Activated CD4-positive, alpha-beta T cell treated with anti-CD3 and anti-CD28 coated beads, Interleukin-2, amount 50 U/mL, for 16 hours (primary cell): ENCODE data around the gene CPEB1.
"Not testable (repeated sequence)": the region's sequence is repeated elsewhere in the genome, so short reads cannot be mapped to it uniquely, and the experiment has no call there.

Experiments
- DNase-seq: peaks from one replicate; pipeline ENCODE4 v3.0.0-alpha.2; 2020

CPEB1 gene

DNA sequence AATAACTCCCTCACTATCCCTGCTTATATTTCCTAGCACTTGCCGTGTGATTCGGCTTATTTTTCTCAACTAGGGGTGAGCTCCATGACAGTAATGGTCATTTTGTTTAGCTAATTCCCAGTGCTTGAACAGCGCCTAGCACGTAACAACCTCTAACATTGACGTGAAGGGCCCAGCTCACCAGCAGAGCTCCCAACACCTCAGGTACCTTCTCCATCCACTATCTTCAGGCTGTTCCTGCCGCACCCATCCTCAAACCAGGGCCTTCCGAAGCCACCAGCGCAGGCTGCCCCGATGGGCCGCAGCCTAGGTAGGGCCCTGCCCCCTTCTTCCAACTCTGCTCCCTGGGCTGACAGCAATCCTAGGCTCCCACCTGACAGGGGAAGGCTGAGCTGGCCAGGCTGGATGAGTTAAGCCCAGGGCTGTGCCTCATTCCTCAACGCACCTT lies 106.2 kb downstream of the CPEB1 start:
- DNase-seq: no peak

DNA sequence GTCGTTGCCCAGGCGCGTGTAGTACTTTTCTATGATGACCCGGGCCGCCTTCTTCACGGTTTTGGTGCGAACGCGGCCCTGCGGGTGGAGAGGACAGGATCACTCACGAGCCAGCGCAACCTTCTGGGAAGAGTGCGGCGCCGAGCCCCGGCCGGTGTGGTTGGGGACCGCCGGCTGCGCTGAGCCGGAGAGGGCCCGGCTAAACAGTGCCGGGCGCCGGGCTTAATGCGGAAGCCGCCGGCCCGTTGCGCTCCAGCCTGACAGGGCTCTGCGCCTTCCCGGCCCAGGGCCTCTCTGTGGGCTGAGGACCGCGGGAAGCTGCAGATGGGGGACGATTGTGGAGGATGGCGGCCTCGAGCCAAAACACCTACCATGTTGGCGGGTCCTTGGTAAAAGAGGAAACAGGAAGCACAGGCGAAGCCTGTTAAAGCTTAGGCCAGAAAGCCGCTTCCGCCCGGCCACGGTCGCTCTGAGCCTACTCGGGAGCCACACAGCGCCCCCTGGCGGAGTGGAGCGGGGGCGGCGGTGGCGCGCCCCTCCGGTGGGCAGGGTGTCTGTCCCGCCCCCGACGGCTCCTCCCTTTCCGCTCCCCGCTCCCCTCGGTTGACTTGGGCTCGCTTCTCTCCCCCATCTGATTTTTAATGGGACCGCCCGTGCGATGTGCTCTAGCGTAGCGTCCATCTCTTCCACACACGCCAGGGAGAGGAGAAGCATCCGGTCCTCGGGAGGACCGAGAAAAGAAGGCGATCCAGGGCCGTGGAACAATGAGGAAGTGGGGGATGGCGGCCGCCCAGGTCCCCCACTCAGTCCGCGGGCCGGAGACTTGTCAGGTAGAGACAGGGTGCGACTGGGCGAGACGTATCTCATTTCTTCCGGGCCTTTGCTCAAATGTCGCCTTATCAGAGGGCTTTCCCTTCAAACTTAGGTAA lies 106.8 kb downstream of the CPEB1 start, which contains the start of gene RPS17:
TSS of gene RPS17 (minus strand) at position 403 of the 929 bp plus-strand sequence. CDS start at position 374, 29 bp downstream.
- DNase-seq: peak; percentile 97

DNA sequence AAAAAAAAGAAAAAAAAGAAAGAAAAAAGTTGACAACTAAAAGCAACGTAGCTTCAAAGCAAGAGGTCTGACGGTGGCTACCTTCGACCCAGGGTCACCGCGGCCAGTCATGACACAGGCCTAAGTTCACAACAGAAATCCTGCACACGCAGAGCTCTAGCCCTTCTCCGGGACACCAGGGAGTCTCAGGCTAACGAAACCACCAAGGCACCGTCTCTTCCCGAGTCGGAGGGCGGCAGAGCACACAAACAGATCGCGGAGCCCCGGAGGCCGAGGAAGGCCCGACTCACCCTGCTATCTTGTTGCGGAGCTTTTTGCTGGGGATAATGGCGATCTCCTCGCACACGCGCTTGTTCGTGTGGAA lies 107.5 kb downstream of the CPEB1 start:
- DNase-seq: peak; percentile 14

DNA sequence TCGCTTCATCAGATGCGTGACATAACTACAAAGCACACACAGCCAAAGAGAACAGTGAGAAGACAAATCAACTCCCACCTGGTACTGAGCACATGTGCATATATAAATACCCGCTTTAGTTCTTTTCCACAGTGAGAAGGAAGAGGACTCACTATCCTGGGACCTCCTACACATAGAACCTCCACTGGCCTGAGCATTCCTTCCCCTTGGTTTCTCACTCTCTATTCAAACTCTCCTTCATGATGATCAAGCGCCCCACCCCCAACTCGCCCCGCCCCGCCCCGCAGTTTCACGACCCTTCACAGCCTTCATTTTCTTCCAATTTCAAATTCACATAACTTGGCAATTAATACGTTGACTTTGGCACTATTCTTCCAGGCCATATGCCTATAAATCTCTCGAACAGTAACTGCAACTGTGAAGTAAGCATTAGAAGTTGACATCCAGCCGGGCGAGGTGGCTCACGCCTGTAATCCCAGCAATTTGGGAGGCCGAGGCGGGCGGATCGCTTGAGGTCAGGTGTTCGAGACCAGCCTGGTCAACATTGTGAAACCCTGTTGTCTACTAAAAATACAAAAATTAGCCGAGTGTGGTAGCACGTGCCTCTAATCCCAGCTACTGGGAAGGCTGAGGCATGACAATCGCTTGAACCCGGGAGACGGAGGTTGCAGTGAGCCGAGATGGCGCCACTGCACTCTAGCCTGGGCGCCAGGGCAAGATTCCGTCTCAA lies 108.0 kb downstream of the CPEB1 start:
- peak; percentile 15 for DNase-seq

DNA sequence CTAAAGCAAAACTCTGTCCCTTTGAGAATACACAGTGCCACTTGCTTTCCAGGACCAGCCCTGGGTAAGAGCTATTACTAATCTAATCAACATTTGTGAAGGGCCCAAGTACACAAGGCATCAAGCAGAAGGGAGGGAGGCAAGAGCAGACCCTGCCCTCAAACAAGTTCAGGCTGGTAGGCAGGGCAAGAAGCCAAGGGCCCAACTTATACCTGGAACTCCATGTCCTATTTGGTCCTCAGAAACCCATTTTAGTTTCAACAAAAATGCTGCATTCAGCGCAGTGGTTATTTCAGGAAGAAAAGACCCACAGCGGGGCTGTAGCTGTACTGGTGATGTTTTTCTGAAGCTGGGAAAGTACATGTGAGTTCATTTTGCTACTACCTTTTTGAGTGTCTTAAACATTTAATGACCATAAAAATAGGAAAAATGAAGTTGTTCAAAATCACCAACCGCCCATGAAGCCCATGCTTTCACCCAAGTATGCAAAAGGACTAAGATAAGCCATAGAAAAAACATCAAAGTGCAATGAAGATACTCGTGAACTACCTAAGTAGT lies 109.7 kb downstream of the CPEB1 start:
- no peak for DNase-seq

DNA sequence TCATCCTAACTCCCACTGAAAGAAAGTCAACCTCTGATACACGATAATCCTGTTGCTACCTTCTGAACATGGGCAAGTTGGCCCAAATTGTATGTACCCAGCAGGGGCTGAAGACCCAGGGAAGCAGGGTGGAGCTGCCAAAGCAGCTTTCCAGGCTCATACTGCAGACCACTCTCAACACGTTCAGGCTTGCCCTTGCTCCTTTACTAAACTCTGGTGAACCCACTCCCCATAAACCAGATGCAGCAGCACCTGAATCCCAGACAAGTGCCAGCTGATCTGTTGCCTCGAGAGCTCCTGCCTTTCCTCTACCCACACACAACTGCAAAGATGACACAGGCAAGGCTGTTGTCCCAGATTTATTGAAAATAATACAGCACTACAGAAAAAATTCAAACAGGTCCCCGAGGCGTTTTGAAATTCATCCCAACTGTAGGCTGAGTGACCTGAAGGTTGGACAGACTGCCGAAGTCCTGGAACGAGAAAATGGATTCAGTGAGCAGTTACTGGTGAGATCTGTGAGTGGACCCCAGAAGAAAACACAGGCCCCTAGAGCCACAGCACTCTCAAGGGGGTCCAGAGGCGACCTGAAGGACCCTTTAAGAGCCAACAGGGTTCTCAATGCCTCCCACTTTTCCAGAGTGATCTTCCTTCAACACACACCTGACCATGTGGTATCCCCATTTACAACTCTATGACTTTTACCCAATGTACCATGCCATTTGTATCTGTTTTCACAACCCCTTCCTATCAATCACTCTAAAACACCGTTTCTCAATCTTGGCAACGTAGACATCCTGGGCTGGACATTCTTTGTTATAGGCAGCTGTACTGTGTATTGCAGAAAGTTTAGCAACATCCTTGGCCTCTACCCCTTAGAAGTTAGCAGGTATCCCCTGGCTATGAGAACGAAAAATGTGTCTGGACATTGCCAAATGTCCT lies 110.5 kb downstream of the CPEB1 start:
- DNase-seq: no peak

DNA sequence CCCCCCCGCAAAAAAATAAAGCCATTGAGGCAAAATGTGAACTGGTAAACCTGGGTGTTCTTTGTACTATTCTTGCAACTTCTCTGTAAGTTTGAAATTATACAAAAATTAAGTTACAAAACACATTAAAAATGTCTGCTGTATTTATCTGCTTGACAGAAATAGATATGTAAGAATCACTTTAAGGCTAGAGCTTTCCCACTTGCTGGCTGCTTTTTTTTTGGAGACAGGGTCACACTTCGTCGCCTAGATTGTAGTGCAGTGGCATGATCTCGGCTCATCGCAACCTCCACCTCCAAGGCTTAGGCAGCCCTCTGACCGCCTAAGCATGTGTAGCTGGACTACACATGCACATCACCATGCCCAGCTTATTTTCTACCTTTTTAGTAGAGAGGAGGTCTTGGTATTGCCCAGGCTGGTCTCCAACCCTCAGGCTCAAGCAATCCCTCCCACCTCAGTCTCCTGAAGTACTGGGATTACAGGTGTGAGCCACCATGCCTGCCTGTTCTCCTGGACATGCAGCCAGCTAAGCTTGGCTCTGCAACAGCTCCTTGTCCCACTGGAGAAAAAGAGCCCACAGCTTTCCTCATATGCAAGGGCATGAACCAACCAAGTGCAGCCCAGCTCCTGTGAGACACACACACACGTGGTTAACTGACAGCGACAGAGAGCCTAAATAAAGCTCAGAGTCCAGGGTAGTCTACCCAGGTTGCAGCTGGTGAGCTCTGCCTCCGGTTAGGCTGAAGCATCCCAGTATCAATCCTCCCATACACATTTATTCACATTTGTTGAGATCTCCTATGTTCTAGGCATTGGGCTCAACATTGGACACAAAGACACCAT lies 111.4 kb downstream of the CPEB1 start:
- no peak for DNase-seq

DNA sequence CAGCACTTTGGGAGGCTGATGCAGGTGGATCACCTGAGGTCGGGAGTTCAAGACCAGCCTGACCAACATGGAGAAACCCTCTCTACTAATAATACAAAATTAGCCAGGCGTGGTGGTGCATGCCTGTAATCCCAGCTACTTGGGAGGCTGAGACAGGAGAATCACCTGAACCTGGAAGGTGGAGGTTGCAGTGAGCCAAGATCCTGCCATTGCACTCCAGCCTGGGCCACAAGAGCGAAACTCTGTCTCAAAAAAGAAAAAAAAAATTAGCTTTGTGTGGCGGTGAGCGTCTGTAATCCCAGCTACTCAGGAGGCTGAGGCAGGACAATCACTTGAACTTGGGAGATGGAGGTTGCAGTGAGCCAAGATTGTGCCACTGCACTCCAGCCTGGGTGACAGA lies 112.0 kb downstream of the CPEB1 start:
- not testable (repeated sequence) for DNase-seq

DNA sequence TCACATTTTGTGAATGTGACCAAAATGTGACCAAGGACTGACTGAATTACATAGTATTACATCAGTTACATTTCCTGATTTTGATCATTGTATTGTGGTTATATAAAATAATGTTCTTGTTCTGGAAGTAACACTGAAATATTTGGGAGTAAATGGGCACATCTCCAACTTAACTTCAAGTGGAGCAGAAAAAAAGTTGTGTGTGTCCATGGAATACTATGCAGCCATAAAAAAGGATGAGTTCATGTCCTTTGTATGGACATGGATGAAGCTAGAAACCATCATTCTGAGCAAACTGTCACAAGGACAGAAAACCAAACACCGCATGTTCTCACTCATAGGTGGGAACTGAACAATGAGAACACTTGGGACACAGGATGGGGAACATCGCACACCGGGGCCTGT lies 112.7 kb downstream of the CPEB1 start:
- peak; percentile 20 for DNase-seq

DNA sequence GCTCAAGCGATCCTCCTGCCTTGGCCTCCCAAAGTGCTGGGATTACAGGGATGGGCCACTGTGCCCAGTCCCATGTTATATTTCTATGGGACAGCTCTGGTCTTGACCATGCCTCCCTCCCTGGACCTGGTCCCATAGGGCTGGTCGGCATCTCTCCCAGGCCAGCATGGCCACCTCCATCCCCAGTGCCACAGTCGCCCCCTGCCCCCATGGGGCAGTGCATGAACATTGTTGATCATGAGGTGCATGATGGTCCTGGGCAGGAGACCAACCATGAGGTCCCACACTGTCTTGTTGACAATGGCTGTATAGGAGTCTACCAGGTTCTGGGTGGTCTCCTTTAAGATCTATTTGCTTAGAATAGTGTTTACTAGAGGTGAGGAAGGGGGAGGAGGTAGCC lies 113.4 kb downstream of the CPEB1 start:
- DNase-seq: no peak

DNA sequence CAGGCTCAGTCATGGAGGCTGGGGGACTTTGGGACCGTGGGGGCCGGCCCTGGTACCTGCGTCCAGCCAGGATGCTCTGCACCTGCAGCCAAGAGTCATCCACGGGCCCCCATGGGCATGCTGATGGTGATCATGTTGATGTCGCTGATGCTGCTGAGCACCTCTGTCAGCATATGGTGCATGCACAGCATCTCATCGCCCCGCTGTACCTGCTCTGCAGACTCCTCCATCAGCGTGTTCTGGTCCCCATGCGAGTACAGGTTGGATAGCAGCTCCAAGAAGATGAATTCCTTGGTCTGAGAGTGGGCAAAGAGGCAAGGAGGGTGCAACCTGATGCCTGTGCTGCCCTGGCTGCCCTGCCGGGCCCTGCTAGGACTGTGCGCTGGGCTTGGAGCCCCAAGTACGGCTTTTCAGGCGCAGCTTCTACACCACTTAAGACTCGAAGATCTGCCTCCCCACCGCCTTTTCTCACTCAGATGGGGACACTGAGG lies 114.1 kb downstream of the CPEB1 start:
- DNase-seq: no peak

DNA sequence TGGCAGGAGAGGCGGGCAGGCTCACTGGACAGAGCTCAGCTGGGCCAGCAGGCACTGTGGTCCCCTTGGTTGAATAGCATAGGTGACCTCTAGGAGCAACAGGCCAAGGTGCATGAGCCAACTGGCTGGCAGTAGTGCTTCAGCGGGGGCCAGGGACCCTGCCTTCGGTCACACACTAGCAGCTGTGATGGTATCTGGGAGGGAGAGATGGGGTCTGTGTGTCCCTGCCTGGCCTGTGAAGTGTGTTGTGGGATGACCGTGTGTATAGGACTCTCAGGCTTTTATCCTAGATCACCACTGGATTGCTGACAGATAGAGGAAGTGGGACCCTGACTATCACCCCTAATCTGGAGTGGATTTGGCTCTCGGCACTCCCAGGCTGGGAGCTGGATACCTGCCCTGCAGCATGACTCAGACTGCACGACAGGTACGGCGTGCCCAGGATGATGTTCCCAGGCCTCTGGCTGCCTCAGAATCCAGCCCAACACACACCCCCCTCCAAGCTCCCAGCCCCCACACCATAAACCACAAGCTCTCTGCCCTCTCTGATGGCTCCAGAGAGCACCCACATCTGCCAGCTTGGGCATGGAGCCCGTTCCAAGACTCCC lies 114.7 kb downstream of the CPEB1 start:
- no peak for DNase-seq

DNA sequence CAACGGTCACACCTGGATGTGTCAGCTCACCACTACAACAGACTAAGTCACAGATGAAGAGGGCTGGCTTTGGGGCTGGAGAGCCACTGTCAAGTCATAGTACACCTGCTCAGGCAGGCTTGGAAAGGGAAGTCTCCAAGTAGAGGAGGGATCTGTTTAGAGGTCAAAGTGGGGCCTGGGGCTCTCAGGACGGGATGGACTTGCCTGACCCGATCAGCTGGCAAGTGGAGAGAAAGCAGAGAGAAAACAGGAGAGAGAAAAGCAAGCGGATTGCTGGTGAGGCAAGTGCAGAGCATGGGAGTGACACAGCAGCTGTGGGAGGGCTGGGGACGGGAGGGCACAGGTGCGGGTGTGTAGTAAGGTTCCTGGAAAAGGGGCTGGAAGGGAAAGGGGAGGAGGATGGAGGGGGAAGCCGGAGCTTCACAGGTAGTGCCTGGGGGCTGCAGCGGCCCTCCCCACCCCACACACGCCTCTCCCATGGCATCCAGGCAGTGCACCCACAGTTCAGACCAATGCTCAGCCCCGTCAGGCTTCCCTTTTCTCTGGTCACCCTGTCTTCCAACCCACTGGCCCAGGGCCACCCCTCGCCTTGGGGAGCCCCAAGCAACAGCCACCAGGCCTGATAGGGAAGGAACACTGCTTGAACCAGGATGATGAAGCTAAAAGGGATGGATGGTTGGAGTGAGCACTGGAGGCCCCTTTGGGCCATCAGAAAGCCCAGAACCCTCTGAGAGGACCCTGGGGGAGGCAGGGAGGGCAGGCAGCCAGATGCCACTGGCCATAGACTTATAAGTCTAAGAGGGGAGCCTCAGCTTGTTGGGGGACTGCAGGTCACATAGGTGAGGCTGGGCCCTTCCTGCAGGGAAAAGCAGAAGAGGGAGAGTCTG lies 115.4 kb downstream of the CPEB1 start:
- no peak for DNase-seq

DNA sequence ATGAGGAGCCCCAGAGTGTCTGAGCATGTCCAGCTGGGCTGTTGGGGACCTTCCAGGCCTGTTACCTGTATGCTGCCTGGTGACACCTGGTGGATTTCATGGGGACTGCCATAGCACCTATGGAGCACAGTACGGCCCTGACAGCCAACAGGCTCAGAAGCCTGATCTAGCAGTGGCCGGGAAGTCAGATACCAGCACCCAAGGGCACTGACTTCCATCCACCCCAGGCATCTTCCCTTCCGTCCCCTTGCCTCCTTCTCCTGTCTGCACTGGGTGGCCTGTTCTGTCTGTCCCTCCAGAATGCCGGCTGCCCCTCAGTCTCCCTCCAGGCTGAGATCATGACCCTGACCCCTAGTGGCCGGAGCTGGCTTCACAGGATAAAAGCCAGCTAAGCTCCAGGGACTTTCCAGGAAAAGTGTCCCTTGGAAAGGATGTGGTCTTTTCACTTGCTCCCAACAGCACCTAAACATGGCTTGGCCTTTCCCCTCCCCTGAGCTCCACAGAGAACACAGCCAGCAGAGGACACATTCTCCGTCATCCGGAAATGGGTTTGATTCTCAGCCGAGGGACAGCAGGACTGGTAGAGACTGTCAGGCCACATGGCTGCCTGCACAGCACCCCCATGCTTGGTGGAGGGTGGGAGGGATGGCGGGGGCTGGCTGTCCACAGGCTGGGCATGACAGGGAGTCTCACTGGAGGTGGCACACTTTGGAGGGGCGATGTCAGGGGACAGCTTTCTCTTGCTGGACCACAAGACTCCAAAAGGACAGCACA lies 116.4 kb downstream of the CPEB1 start:
- DNase-seq: peak; percentile 67

DNA sequence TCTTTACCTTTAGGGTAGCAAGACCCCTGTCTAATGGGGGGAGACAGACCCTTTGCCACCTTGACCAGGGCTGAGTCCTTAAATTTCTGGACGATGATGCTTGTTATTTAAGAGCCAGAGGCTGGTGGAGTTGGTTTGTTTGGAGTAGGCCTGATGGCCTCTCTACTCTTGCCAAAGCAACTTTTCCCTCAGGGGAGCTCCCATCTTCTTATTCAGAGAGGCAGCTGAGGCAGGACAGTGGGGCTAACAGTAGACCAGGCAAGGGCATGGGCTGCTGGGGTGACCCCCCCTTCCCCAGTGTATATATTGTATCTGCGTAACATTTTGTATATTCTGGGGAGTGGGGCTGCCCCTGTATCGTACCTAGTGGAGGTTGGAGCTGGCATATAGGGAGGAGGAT lies 117.2 kb downstream of the CPEB1 start:
- no peak for DNase-seq

DNA sequence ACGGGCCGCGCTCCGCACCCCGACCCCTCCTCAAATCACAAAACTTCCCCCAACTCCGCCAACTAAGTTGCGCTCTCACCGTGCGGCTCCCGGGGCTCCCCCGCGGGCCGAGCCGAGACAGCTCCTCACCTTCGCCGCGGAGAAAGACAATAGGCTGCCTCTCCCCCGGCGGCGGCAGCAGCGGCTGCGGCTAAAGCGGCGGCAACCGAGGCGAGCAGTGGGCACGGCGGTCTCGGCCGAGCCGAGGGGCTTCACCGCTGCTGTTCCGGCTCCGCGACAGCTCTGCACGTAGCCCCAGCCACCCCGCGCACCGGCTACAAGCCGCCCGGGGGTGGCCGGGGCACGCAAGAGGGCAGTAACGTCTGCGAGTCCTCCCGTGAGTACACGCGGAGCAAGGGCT lies 133.6 kb downstream of the CPEB1 start:
- DNase-seq: not testable (repeated sequence)

DNA sequence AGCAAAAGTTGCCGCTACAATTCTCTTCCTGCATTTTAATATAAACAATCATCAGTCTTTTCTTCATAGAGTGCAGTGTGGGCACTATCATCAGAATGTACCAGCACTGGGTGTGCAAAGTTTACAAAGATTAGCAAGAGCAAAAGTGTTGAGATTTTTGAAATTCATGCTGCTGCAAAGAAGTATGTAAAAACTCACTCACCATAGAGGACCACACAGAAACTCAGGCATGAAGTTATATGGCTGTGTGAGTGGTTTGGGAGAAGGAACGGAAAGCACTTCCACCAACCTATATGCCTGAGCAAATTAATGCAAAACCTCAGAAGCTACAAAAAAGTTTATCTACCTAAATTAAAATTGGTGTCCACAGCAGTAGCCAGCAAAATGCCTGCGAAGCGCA lies 139.5 kb downstream of the CPEB1 start:
- not testable (repeated sequence) for DNase-seq

DNA sequence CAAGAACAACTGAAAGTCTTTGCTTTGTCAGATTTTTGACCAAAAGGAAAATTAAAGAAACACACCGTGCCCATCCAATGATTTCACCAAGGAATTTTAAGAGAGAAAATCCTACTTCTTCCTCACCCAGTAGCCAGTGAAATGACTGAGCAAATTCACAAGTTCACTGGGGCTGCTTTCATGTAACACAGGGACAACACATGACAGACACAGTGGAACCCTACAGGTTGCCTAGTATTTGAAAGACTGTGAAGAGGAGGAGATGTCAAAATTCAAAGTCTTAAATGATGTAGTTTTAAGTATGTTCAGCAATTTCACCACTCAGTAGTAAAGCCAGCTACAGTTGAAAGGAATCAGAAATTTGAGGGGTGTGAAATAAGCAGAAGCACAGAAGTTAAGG lies 140.1 kb downstream of the CPEB1 start:
- DNase-seq: not testable (repeated sequence)

DNA sequence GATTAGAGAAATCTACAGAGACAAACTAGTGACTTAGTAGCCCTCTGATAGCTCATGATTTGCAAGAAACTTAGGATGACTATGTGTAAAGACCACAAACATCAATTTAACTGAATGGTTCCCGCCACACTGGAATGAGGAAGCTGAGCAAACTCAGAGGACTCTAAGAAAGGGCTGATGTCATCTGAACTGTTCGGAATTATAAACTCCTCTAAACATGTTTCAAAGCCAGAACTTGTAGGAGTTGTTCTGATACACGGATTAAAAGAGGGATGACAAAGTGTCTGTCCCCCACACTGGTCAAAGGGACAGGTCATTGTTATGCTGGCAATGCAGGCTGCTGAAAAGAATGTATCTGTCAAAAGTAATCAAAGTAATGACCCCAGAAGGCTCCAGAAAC lies 141.3 kb downstream of the CPEB1 start:
- not testable (repeated sequence) for DNase-seq
